Measurements from ENCODE around the gene SKAP2.

DNA sequence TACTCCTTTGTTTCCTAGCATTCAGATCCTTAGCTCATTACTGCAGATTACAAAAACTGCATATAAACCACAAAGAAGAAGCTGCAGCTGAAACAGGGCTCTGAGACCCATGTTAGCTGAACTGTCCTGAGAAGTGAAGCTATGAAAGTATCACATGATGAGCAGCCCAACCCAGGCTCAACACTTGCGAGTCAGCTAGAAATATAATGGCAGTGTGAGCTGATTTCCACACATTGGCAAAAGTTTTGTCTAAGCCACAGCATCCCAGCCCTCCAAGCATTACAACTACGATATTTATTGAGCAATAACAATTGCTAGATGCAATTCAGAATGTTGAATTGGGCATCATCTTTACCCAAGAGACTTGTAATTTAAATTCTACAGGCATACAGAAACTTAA is 34.5 kb upstream of the SKAP2 start:
- TF ChIP-seq SIN3A (IDR thresholded peaks at IDR 0.05; ENCODE audit: borderline replicate concordance, insufficient read depth, low read depth, low read length) (no peak), POLR2AphosphoS5 (IDR thresholded peaks at IDR 0.05; ENCODE audit: low read depth, low read length) (no peak), CTCF (IDR thresholded peaks at IDR 0.05) (no peak), TCF7L2 (IDR thresholded peaks at IDR 0.05; ENCODE audit: low read depth, low read length) (no peak)
- TF ChIP-seq, protein P1, sequence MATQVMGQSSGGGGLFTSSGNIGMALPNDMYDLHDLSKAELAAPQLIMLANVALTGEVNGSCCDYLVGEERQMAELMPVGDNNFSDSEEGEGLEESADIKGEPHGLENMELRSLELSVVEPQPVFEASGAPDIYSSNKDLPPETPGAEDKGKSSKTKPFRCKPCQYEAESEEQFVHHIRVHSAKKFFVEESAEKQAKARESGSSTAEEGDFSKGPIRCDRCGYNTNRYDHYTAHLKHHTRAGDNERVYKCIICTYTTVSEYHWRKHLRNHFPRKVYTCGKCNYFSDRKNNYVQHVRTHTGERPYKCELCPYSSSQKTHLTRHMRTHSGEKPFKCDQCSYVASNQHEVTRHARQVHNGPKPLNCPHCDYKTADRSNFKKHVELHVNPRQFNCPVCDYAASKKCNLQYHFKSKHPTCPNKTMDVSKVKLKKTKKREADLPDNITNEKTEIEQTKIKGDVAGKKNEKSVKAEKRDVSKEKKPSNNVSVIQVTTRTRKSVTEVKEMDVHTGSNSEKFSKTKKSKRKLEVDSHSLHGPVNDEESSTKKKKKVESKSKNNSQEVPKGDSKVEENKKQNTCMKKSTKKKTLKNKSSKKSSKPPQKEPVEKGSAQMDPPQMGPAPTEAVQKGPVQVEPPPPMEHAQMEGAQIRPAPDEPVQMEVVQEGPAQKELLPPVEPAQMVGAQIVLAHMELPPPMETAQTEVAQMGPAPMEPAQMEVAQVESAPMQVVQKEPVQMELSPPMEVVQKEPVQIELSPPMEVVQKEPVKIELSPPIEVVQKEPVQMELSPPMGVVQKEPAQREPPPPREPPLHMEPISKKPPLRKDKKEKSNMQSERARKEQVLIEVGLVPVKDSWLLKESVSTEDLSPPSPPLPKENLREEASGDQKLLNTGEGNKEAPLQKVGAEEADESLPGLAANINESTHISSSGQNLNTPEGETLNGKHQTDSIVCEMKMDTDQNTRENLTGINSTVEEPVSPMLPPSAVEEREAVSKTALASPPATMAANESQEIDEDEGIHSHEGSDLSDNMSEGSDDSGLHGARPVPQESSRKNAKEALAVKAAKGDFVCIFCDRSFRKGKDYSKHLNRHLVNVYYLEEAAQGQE (IDR thresholded peaks at IDR 0.05; ENCODE audit: insufficient read depth in 1 of 2, low read depth in 2 of 2, low read length in 1 of 2), result no peak

Data from Panc1 (cell line).